A549 (cell line): ENCODE measurements around the gene PRIMA1. TPM values are rescaled to one million over a fixed set of nuclear protein-coding genes. Genes with fewer than 3 reads are reported as not detected.

Experiments
- ATAC-seq, 2 experiments: fragments of 200-7000 bp in 1 of 2; fragments of >200 bp in 1 of 2; cut with Nextera tagmentation in 1 of 2; cut with Tn5 transposase in 1 of 2; 3 replicates each; pipeline versions ENCODE4 v1.8.0 to v1.9.1; 2018 to 2020; ENCODE audit warnings: mild to moderate bottlenecking in 1 of 2, moderate library complexity in 1 of 2
- CTCF ChIA-PET: fragments of 300-600 bp; sonication (Branson Sonifier 250); formaldehyde crosslinking; extraction: SDS; loops from one replicate; lab custom pipeline; 2021; ENCODE audit warnings: antibody characterized with exemption, inconsistent platforms; lab: Yijun Ruan, JAX
- POLR2A ChIA-PET: fragments of 350-600 bp; formaldehyde crosslinking; extraction: SDS; loops from one replicate; lab custom pipeline; 2021; ENCODE audit warnings: antibody characterized with exemption, inconsistent platforms; lab: Yijun Ruan, JAX
- DNase-seq, 2 experiments: peaks; one replicate each; pipeline versions ENCODE4 v3.0.0 to v3.0.0-alpha.2; 2011 to 2016; ENCODE audit warnings: low read depth in 1 of 2, low spot score in 1 of 2
- FAIRE-seq: peaks from 2 replicates; lab custom pipeline; 2011; peaks lifted over from hg19 to GRCh38; lab: Jason Lieb, UNC
- H3K27ac ChIP-seq, 2 experiments: fragments of >200 bp; sonication (Bioruptor Twin); formaldehyde crosslinking; 3 replicates each; pipeline ENCODE4 v1.5.1; 2016 to 2017
- H3K4me1 ChIP-seq: fragments of >200 bp; sonication (Bioruptor Twin); formaldehyde crosslinking; 3 replicates; pipeline ENCODE4 v1.6.1; 2016
- H3K4me2 ChIP-seq: fragments of >200 bp; sonication (Bioruptor Twin); formaldehyde crosslinking; 3 replicates; pipeline ENCODE4 v1.6.1; 2016
- H3K4me3 ChIP-seq: fragments of >200 bp; sonication (Bioruptor Twin); formaldehyde crosslinking; 3 replicates; pipeline ENCODE4 v1.5.1; 2016
- H3K9me3 ChIP-seq: fragments of >200 bp; sonication (Bioruptor Twin); formaldehyde crosslinking; 3 replicates; pipeline ENCODE4 v1.6.1; 2016
- BHLHE40 ChIP-seq: IDR thresholded peaks from 2 replicates; pipeline ENCODE4 v1.6.1; 2012; ENCODE audit warnings: low read depth, low read length, inconsistent platforms
- CHD4 ChIP-seq: fragments of 200-600 bp; sonication (generic); IDR thresholded peaks from 2 replicates; pipeline ENCODE4 v1.6.1; 2016; ENCODE audit warnings: antibody characterized with exemption, mild to moderate bottlenecking, borderline replicate concordance
- CTCF ChIP-seq: fragments of >200 bp; sonication (Bioruptor Twin); formaldehyde crosslinking; IDR thresholded peaks from 3 replicates; pipeline ENCODE4 v1.5.1; 2016
- EHF ChIP-seq: fragments of 250-450 bp; sonication (Bioruptor Pico); IDR thresholded peaks from 2 replicates; pipeline ENCODE4 v1.5.0; 2020; ENCODE audit warnings: mild to moderate bottlenecking
- EHMT2 ChIP-seq: fragments of 200-600 bp; sonication (generic); IDR thresholded peaks from 2 replicates; pipeline ENCODE4 v1.6.1; 2016; ENCODE audit warnings: antibody characterized with exemption, low read depth, mild to moderate bottlenecking, moderate library complexity
- ESRRA ChIP-seq: fragments of 150-350 bp; IDR thresholded peaks from 2 replicates; pipeline ENCODE4 v1.6.1; 2014; ENCODE audit warnings: mild to moderate bottlenecking, low read length, borderline replicate concordance
- FOSB ChIP-seq: fragments of 250-450 bp; sonication (Bioruptor Pico); IDR thresholded peaks from 2 replicates; pipeline ENCODE4 v1.5.0; 2020; ENCODE audit warnings: mild to moderate bottlenecking, moderate library complexity
- GATA3 ChIP-seq: IDR thresholded peaks from 2 replicates; pipeline ENCODE4 v1.6.1; 2012; ENCODE audit warnings: borderline replicate concordance
- HEYL ChIP-seq: fragments of 250-450 bp; sonication (Bioruptor Pico); IDR thresholded peaks from 2 replicates; pipeline ENCODE4 v1.8.0; 2021; ENCODE audit warnings: mild to moderate bottlenecking, moderate library complexity
- HOXA7 ChIP-seq: fragments of 250-450 bp; sonication (Bioruptor Pico); IDR thresholded peaks from 2 replicates; pipeline ENCODE4 v1.5.0; 2020; ENCODE audit warnings: mild to moderate bottlenecking, moderate library complexity
- HOXB5 ChIP-seq: fragments of 250-450 bp; sonication (Bioruptor Pico); IDR thresholded peaks from 2 replicates; pipeline ENCODE4 v1.5.0; 2020; ENCODE audit warnings: mild to moderate bottlenecking, moderate library complexity
- JUN ChIP-seq, 2 experiments: fragments of >200 bp; sonication (Bioruptor Twin); formaldehyde crosslinking; IDR thresholded peaks; 2 replicates in 1 of 2; 3 replicates in 1 of 2; pipeline ENCODE4 v1.6.1; 2016 to 2017
- MYC ChIP-seq: IDR thresholded peaks from 2 replicates; pipeline ENCODE4 v1.6.1; 2012; ENCODE audit warnings: mild to moderate bottlenecking, inconsistent platforms, low read length, improper control_type of control experiment, borderline replicate concordance
- NR3C1 ChIP-seq: fragments of >200 bp; sonication (Bioruptor Twin); formaldehyde crosslinking; IDR thresholded peaks from 3 replicates; pipeline ENCODE4 v1.6.1; 2017
- PBX3 ChIP-seq: IDR thresholded peaks from 2 replicates; pipeline ENCODE4 v1.6.1; 2012
- POLR2A ChIP-seq: IDR thresholded peaks from 2 replicates; pipeline ENCODE4 v1.6.1; 2012; ENCODE audit warnings: mild to moderate bottlenecking, low read length
- POLR2AphosphoS2 ChIP-seq: conservative IDR thresholded peaks from 2 replicates; pipeline ENCODE4 v1.6.1; 2012; ENCODE audit warnings: low read length, improper control_type of control experiment, inconsistent platforms
- SREBF2 ChIP-seq: fragments of 450-650 bp; IDR thresholded peaks from 2 replicates; pipeline ENCODE4 v1.6.1; 2014; ENCODE audit warnings: mild to moderate bottlenecking, moderate library complexity
- USF2 ChIP-seq: fragments of 450-650 bp; IDR thresholded peaks from 2 replicates; pipeline ENCODE4 v1.6.1; 2014; ENCODE audit warnings: antibody characterized with exemption
- ZNF302 ChIP-seq: fragments of 250-450 bp; sonication (Bioruptor Pico); IDR thresholded peaks from 2 replicates; pipeline ENCODE4 v1.9.0; 2021; ENCODE audit warnings: inconsistent platforms, mild to moderate bottlenecking, moderate library complexity
- WGBS: methylation state at CpG from one replicate; pipeline ENCODE4 v1.1.6; 2017; ENCODE audit errors: missing lambda C conversion rate; 5-methylcytosine and 5-hydroxymethylcytosine counted together
- polyA plus RNA-seq, 4 experiments: library from polyadenylated mRNA; depleted of rRNA in 3 of 4; stranded (reverse); fragments of >200 nt; fragmentation: RNase III in 1 of 4; extraction: RNeasy Plus Mini Kit Qiagen cat#74134 plus additional on column Dnase treatment in 1 of 4; gene quantifications; 2 replicates in 3 of 4; 3 replicates in 1 of 4; pipeline ENCODE4 v1.2.3, GENCODE V29; 2011 to 2017

Gene PRIMA1
- polyA plus RNA-seq, 2 of the 4 experiments (the other 2 are of a cell fraction): 0.14 to 0.17 TPM

- DNase-seq: no peak
- TF ChIP-seq GATA3: no peak
- TF ChIP-seq MYC: no peak
- no peak for TF ChIP-seq SREBF2
- TF ChIP-seq HEYL (CRISPR knock-in tag): no peak
- no peak for TF ChIP-seq HOXA7 (CRISPR knock-in tag)
- TF ChIP-seq, all 56 proteins: peak for 0
- no peaks in the 10 kb centered on the region for H3K4me1 ChIP-seq
- H3K9me3 ChIP-seq: no peaks in the 10 kb centered on the region
- FAIRE-seq (no peak), ATAC-seq (no peak)
- WGBS: 0% methylated on average over 1 of the region's 1 CpG
- CTCF ChIA-PET: interaction anchor here (0.6 kb wide), 1 partner anchor 170 kb away, joined by 3 read pairs; no protein-coding TSS in a partner anchor
- no peak overlapping the region for H3K27ac ChIP-seq
- POLR2A ChIA-PET: no interaction called here
- no peak overlapping the region for H3K4me2 ChIP-seq
- H3K4me3 ChIP-seq: no peak overlapping the region
Measured at GRCh38 chr14:93674343-93674742, 113.9 kb downstream of the PRIMA1 start.

- Histone ChIP-seq H3K4me1 (no peaks in the 10 kb centered on the region), H3K4me3 (no peak overlapping the region), H3K27ac (no peak overlapping the region), H3K9me3 (peaks cover 19% of the 10 kb centered on the region; the same call in 2 of the 3 replicates), H3K4me2 (no peak overlapping the region)
- CTCF ChIA-PET: interaction anchor here (1.5 kb wide), 1 partner anchor 14 kb away, joined by 3 read pairs; no protein-coding TSS in a partner anchor
- ATAC-seq (no peak), DNase-seq (no peak), FAIRE-seq (no peak)
- no peak for TF ChIP-seq HOXA7 (CRISPR knock-in tag)
- TF ChIP-seq EHMT2: no peak
- no peak for TF ChIP-seq USF2
- no peak for TF ChIP-seq SREBF2
- no peak for TF ChIP-seq NR3C1
- TF ChIP-seq FOSB (CRISPR knock-in tag): no peak
- no peak for TF ChIP-seq ZNF302
- TF ChIP-seq POLR2AphosphoS2: no peak
- TF ChIP-seq POLR2A: no peak
- no peak for TF ChIP-seq ESRRA
- TF ChIP-seq CHD4: no peak
- TF ChIP-seq CTCF: no peak
- no peak for TF ChIP-seq HOXB5 (CRISPR knock-in tag)
- TF ChIP-seq BHLHE40: no peak
- TF ChIP-seq JUN (IDR thresholded peaks at IDR 0.05): no peak
- no peak for TF ChIP-seq EHF
- no peak for TF ChIP-seq PBX3
- WGBS: 10% methylated on average over 4 of the region's 4 CpGs
- POLR2A ChIA-PET: no interaction called here
Measured at GRCh38 chr14:93669632-93670031, 118.7 kb downstream of the PRIMA1 start.

Other genes with a start within 250 kb of the PRIMA1 start
- not detected in 2 replicates for gene FAM181A, start 138.9 kb upstream of the PRIMA1 start, polyA plus RNA-seq (2011; rRNA removed)
- not detected in 3 replicates for gene FAM181A, start 138.9 kb upstream of the PRIMA1 start, polyA plus RNA-seq (2017; fragmentation: RNase III; extraction: RNeasy Plus Mini Kit Qiagen cat#74134 plus additional on column Dnase treatment)
- 0.03 and 0.07 TPM in 2 replicates for gene ASB2, start 188.1 kb upstream of the PRIMA1 start, polyA plus RNA-seq (2011; rRNA removed)
- 0.07 to 0.16 TPM (median 0.10 TPM) in 3 replicates for gene ASB2, start 188.1 kb upstream of the PRIMA1 start, polyA plus RNA-seq (2017; fragmentation: RNase III; extraction: RNeasy Plus Mini Kit Qiagen cat#74134 plus additional on column Dnase treatment)
- not detected in 2 replicates for gene CCDC197, start 208.8 kb upstream of the PRIMA1 start, polyA plus RNA-seq (2011; rRNA removed)
- not detected in 3 replicates for gene CCDC197, start 208.8 kb upstream of the PRIMA1 start, polyA plus RNA-seq (2017; fragmentation: RNase III; extraction: RNeasy Plus Mini Kit Qiagen cat#74134 plus additional on column Dnase treatment)
- 1.2 and 1.7 TPM in 2 replicates for gene OTUB2, start 237.9 kb upstream of the PRIMA1 start, polyA plus RNA-seq (2011; rRNA removed)
- gene OTUB2, start 237.9 kb upstream of the PRIMA1 start, polyA plus RNA-seq (2017; fragmentation: RNase III; extraction: RNeasy Plus Mini Kit Qiagen cat#74134 plus additional on column Dnase treatment): 2.2 to 2.5 TPM (median 2.4 TPM) in 3 replicates